Stimulated activated CD8-positive, alpha-beta memory T cell treated with anti-CD3 and anti-CD28 coated beads, Interleukin-7, amount 100 ng/mL, for 48 hours (primary cell): ENCODE results near the gene AKAP6.

Experiments
- DNase-seq, 2 donors: peaks; one replicate each; pipeline ENCODE4 v3.0.0-alpha.2; 2020; ENCODE audit warnings: low read depth in 1 of 2; ENCODE audit errors: extremely low read depth in 1 of 2

Gene AKAP6

GRCh38 chr14:32330351-32331111 lies 1.4 kb downstream of the AKAP6 start:
- no peak for DNase-seq

GRCh38 chr14:32331206-32331605 lies 2.1 kb downstream of the AKAP6 start:
- DNase-seq = no peak

DNA sequence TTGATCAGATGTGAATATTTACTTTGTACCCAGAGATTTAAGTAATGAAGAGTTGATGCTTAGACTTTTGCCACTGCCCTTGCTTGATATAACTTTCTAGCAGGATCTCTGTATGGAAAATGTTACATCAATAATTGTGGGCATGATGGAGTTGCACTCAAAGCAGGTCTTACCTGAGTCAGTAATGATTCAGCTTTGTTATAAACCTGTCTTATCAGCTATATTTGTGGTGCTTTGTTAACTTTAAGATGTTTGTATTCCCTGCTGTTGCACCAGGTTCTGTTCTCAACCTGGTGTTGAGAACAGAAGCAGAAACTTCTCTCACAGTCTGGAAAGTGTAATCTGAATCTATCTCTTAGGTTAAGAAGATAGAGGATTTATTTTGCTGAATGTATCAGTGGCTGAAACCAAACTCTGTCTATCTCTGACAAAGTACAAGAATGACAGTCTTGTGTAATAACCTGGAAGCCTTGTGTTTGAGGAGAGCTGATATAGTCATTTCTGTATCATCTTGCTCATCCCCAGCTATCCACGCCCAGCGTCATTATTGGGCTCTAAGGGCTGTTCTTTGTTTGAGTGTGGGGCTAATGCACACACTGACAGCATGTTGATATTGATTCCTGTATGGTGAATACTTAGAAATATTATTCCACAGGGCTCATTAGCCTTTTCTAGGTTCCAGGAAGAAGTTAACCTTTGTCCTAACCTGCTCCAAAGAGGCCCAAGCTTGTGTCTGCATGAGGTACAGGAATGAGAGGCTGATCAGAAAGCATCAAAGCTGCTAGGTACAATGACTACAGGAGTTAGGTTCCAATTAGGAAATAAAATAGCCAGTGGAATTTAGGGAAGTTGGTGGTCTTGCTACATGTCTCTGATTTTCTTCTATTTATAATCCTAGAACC lies 3.6 kb downstream of the AKAP6 start:
- no peak for DNase-seq

- no peak for DNase-seq
These were observed 7.6 kb downstream of the AKAP6 start for GRCh38 chr14:32336702-32337101.

DNA sequence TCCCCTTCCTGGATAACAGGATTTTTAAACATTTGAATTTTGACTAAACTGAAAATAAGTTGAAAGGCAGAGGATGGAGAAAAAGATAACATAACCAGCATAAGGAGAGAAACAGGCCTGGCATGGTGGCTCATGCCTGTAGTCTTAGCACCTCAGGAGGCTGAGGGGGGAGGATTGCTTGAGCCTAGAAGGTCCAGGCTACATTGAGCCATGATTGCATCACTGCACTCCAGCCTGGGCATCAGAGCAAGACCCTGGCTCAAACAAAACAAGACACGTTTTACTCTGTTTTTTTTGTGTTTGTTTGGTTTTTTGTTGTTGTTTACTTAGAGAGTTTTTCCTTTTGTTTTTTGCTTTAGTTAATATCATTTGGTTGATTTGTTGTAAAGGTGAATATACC lies 8.7 kb downstream of the AKAP6 start:
- no peak for DNase-seq

GRCh38 chr14:32339188-32339587 lies 10.1 kb downstream of the AKAP6 start:
- no peak for DNase-seq

- no peak for DNase-seq
These were observed 13.1 kb downstream of the AKAP6 start for GRCh38 chr14:32341947-32342846.

DNA sequence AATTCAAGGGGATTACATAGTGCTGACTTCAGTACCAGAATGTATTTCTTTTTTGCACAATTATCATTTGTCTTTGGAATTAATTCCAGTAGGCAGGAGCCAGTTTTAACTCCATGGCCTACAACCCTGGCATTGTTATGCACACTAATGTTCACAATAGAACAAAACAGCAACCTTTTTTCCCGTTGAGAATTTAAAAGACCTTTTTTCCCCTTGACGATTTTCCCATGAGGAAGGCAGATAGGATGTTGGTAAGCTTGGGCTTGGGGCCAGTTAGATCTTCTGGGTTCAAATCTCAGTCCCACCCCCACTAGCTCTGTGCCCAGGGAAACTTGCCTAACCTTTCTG lies 13.7 kb downstream of the AKAP6 start:
- no peak for DNase-seq

DNA sequence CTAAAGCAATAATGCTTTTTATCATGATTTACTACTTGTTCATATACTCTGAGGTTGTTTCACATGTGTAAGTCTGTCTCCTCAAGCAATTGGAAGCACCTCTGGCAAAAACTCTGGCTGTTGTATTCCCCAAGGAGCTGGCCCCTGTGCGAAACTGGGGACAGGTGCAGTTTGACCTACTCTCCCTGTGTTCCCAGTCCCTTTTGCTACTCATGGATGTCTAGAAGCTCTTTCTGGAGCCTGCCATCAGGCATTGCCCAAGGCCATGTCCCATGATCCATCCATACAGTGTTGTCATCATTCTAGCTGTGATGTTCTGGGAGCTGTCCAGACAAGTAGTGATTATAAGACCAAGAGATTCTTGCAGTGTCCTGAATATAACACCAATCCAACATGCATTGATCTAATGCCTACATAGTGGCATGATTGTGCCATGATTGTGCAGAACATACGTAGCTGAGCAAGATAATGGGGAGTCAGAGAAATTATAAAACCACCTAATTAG lies 14.9 kb downstream of the AKAP6 start:
- no peak for DNase-seq

GRCh38 chr14:32345311-32345791 lies 16.3 kb downstream of the AKAP6 start:
- DNase-seq = no peak

- no peak for DNase-seq
These were observed 20.2 kb downstream of the AKAP6 start for GRCh38 chr14:32349322-32349721.

GRCh38 chr14:32350020-32350419 lies 20.9 kb downstream of the AKAP6 start:
- no peak for DNase-seq

- DNase-seq = no peak
These were observed 23.5 kb downstream of the AKAP6 start for GRCh38 chr14:32352631-32353030.

DNA sequence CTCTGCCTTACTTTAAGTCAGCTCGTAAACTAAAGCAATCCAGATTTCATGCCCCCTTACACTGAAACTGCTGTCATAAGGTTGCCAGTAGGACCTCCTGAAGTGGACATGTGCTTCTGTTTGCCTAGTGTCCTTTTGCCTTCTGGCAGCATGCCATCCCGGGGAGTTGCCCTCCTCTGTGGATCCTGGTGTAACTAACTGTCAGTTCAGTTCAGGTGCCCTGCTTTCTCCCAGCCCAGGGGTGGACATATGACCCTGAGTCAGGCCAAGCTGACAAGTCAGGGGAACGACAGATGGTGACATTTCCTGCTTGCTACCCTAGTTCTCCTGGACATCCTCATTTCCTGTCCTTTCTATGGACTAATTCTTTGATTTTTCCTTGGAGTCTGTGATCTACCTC lies 25.6 kb downstream of the AKAP6 start:
- no peak for DNase-seq

GRCh38 chr14:32358781-32359180 lies 29.7 kb downstream of the AKAP6 start:
- no peak for DNase-seq

DNA sequence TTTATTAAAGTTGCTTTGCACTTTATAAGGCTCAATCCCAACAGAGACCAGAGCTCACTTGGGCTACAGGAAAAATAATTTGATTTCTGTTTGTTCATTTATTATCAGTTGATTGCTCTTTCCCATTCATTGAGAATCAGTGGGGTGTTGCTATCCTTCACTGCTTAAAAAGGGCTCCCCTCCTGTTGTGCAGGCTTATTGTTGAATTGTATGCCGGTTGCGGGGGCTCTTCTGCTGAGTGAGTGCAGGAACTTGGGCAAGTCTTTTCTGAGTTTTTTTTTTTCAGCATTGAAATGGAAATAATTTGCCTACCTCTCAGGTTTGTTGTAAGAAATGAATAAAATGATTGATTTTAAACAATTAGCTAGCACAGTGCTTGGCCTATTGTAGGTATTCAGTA lies 32.6 kb downstream of the AKAP6 start:
- DNase-seq = no peak

DNA sequence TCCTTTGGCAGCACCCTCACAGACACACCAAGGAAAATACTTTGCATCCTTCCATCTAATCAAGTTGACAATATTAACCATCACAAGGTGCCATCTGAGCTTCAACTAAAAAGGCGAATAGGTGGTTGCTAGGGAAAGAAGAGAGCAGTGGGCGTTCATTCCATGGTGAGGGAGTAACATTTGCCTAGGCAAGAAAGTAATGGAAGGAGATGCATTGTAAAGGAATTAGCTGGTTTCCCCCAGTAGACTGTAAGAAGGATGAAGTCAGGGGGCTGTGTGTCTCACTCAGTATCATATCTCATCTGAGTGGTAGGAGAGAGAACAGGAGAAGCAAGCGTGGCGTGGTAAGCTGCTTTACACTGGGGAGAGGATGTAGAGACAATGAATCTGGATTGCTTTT lies 34.7 kb downstream of the AKAP6 start:
- DNase-seq = no peak

DNA sequence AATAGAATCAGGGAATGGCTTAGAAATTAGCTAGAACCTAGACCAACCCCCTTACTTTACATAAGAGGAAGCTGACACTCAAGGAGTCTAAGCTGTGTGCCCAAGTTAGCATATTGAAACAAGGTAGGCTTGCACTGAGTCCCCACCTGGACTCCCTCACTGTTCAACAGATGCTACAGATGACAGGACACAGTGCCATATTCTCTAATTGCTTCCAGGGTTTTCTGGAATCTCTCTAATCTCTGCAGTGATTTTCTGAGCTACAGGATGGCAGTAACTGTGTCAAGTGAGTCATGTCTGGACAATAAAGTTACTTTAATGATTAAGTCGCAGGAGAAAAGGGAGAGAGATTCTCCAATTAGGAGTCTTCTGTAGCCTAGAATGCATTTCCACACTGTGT lies 35.8 kb downstream of the AKAP6 start:
- DNase-seq = no peak

GRCh38 chr14:32366256-32366879 lies 37.3 kb downstream of the AKAP6 start:
- no peak for DNase-seq

DNA sequence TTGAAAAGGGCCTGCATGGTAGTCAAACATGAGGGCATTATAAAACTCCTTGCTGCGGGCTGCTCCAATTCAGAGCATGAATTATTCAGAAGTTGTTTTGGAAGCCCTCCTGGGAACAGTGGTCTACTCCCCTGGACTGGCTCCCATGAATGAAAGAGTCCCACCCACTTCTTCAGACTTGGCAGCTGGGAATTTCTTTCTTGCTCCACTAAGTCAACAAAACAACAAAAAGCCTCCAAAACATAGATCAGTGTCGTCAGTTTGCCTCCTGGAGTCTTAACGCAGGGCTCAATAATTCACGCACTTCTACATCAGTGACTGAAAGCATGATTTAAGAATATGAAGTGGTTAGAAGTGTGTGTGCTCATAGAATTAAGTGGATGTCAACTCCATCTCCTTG lies 37.9 kb downstream of the AKAP6 start:
- DNase-seq = no peak
